ENCODE results near the gene MAP3K21.

Gene MAP3K21

DNA sequence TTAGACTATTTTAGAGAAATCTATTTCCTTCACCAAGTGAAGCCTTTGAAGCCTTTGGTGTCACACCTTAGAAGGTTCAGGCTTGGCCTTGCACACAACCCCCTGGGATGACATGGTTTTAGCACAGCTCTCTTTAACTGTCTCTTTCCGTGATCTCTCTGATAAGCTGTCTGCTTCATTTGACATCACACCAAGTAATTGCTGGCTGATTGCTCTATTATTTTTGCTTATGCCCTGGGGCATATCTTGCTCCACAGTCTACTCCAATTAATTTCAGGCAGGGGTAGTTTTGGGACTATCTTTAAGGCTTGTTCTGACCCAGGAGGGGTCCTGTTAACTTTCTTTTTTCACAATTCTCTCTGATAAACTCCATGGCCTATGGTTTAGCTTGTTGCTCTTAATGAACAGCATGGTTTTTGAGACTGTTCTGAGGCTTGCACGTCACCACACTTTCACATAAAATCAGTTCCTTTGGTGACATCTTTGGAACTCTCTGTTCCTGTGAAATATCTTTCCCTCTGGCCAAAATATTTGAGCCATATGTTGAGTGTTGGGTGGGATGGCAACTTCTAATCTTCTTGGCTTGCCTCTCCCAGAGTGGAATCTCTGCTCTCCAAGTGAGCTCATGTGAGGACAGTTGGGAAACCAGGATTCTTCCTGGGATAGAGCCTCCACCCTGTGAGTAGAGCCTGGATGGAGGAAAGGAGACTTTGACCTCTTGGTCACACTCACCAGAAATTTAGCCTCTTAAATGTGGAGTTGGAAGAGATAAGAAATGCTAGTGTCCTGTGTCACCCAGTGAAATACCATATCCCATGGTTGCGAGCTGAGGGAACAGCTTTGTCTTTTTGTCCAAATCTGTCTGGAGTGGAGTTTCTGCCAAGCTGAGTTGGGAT is 63.6 kb downstream of the MAP3K21 start:
- no peak for DNase-seq

DNA sequence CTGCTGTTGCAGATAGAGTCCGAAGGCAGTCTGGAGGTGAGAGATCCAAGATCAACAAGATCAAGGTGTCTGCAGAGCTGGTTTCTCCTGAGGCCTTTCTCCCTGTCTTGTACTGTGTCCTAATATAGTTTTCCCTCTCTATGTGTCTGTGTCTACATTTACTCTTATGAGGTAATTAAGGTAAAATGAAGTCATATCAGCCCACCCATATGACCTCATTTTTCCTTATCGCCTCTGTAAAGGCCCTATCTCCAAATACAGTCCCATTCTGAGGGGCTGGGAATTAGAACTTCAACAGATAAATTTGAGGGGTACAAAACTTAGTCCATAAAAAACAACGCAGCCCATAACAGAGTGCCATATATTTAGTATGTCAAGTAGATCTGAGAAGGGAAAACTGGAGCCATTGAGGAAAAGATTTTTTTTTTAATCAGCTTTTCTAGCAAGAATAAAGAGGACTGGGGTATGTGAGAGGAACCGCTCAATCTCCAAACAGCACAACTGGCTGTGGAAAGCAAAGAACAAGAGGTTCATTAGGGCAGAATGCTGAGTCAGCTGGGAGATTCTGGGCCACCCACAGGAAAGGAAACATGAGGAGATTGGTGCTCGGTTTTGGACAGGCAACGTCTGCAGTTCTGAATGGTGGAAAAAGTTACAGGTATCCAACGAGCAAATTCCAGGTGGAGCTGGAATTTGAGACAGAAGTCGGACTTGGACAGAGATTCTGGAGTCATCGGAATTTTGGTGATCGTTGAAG is 65.7 kb downstream of the MAP3K21 start:
- no peak for DNase-seq

DNA sequence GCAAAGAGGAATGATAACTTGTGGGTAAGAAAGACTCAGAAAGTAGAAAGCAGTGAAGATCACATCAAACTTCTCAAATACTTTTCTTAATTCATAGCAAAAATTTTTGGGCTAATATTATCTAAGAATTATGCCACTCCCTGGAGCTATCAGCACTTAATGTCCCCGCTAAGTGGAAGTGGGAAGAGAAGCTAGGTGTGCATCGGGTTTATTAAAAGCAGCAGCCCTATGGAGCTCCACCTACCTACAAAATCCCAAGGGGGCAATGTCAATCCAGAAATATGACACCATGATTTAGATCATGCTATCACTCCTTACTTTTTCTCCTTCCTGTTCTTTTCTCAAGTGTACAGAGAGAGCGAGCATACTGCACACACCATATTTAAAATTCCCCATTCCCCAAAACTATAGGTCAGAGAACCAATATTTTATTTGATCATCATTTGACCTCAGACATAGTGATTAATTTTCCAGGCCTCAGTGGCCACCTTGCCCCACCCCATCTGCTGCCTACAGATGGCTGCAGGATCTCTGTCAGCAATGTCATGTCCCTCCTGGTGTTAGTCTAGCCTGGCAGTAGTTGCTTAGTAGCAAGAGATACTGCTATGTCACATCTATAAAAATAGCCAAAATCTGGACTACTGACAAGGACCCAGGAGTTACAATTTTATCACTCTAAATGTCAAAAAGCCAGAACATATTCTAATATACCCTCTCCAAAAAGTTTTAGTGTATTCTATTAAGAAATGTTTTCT is 66.6 kb downstream of the MAP3K21 start:
- no peak for DNase-seq

DNA sequence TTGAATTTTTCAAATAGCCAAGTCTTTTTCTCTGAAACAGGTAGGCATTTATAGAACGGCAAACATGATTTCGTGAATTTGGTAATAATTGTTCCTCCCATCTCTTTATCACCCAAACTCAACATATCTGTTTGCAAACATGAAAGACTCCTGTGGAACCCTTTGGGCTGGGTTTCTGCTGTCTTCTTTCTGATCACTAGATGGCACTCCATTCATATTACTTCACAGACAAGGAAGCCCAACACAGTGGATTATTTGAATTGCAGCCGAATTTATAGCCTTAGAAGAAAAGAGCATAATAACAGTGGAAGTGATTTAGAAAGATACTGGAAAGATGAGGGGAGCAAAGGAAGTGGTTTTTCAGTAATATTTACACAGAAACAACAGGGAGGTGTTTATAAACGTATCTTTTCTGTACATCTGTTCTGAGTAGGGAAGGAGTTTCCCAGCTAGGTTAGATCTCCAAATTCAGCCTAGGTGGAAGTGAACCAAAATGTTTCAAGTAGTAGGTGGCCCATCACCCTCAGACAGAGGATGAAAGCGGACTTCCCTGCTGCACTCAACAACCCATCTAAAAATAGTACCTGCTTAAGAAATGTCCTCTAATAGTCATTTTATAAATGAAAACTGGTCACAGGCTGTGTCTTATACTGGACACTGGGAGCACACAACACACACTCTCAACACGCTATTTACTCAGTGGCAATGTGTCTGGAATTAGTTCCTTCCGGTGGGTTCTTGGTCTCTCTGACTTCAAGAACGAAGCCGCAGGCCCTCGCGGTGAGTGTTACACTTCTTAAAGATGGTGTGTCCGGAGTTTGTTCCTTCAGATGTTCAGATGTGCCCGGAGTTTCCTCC is 67.6 kb downstream of the MAP3K21 start:
- DNase-seq: peak; percentile 30

DNA sequence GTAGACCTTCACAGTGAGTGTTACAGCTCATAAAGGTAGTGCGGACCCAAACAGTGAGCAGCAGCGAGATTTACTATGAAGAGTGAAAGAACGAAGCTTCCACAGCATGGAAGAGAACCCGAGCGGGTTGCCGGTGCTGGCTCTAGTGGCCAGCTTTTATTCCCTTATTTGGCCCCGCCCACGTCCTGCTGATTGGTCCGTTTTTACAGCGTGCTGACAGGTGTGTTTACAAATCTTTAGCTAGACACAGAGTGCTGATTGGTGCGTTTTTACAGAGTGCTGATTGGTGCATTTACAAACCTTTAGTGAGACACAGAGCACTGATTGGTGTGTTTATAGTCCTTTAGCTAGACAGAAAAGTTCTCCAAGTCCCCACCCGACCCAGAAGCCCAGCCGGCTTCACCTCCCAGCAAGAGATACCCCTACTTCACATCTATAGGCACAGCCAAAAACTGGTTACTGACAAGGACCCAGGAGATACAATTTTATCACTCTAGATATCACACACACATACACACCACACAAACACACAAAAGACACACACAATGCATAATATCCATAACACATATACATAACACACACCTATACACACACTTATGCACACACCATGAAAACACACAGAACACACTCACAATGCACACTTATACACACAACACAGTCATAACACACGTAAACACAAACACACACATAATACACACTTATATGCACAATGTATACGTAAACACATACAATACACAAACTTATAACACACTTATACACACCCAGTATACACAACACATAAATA is 68.5 kb downstream of the MAP3K21 start:
- no peak for DNase-seq

DNA sequence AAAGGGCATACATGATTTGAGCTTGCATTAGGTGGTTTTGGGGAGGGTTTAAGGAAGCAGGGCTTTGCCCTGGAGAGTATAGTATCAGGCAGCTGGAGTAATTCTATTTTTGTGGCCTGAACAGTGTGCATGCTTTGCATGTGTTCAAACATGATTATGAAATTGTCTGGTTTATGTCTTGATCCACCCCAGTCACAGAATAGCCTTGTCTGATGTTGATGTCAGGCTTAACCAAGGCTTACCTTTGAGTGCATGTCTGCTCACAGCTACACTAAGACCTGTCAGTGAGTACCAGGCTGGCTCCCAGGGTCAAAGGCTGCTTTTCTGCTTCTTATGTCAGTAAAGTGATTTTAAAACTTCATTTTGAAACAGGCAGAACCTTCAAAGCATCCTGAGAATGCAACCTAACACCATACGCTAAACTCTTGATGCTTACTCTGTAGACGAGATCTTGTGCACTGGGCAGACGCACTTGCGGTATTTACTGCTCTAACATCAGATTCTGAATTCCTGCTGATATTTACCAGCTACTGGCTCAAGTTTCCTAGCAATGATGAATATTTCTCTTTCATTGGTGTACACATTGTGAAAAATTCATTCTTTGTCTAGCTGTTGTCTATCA is 78.9 kb downstream of the MAP3K21 start:
- no peak for DNase-seq

DNA sequence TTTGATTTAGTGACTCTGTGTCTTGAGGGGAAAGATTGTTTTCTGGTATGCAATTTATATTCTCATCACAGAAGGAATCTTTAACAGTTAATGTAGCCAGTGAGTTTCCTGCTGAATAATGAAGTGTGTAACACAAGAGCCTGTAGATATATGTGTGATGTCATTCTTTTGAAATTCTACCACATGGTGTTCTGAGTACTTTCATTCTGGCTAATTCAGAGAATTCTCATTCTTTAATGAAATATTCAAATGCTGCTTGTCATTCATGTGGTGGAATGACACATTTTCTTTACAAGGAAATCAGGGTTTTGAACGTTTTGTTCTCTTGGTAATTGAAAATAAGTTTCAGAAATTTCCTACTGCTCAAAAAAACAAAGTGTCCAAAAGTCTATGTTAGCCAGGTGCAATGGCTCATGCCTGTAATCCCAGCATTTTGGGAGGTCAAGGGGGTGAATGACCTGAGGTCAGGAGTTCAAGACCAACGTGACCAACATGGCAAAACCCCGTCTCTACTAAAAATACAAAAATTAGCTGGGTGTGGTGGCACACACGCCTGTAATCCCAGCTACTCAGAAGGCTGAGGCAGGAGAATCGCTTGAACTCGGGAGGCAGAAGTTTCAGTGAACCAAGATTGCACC is 79.6 kb downstream of the MAP3K21 start:
- DNase-seq: no peak

DNA sequence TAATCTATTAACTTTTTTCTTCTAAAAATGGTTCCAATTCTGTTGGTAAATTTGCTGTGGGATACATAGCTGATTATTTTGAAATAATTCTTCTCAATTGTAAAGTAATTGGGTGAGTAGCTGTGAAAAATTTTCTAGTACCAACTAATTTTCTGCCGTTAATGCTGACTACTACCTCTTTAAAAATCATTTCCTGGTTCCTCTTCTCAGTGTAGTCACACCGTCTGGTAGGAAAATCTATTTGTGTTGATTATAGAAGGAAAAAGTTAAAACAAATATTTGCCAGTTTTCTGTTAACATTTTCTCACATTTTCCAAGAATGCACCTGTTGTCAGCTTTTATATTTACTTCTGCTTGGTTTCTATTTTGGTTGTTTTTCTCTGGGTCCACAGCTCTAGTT is 82.0 kb downstream of the MAP3K21 start:
- DNase-seq: no peak

DNA sequence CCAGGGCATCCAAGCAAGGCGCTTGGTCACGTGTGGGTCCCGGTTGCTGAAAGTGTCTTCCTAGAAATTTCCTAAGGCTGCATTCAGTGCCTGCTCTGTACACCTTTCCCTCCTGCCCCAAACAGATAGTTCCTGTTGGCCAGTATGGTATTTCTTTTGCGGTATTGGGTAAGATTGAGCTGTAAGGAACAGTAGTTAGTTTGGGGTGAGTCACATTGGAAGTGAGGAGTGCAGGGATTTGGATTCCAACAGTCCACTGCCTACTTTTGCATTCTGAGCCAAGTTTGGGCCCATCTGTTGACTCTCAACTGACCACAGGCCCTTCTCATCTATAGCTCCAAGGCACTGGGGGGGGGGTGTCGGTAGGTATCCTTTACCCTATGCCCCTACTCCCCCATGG is 83.4 kb downstream of the MAP3K21 start:
- no peak for DNase-seq

DNA sequence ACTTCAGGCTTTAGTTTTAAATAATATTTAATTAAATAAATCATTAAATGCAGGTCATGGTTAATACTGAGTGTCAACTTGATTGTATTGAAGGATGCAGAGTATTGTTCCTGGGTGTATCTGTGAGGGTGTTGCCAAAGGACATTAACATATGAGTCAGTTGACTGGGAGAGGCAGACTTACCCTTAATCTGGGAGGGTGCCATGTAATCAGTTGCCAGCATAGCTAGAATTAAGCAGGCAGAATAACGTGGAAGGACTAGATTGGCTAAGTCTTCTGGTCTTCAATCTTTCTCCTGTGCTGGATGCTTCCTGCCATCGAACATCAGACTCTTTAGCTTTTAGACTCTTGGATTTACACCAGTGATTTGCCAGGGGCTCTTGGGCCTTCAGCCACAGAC is 85.3 kb downstream of the MAP3K21 start:
- DNase-seq: no peak

DNA sequence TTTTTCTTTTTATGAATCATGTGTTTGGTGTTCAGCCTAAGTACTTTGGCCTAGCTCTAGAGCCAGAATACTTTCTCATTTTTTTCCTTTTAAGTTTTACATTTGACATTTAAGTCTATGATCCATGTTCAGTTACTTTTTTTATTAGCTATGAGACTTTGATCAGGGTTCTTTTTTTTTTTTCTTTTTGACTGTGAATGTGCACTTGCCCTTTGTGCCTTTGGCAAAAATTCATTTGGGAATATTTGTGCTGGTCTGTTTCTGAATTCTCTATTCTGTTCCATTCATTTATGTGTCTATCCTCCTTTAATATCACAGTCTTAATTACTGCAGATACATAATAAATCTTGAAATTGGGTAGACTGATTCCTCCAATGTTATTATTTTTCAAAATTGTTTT is 93.8 kb downstream of the MAP3K21 start:
- DNase-seq: no peak

DNA sequence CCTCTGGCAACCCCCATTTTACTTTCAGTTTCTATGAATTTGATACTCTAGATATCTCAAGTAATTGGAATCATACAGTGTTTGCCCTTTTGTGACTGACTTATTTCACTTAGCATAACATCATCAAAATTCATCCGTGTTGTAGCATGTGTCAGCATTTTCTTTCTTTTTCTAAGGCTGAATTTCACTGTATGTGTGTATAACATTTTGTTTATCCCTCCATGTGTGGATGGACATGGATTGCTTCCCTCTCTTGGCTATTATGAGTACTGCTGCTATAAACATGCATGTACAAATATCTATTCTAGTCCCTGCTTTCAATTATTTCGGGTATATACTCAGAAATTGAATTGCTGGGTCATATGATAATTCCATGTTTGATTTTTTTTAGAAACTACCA is 97.3 kb downstream of the MAP3K21 start:
- no peak for DNase-seq

DNA sequence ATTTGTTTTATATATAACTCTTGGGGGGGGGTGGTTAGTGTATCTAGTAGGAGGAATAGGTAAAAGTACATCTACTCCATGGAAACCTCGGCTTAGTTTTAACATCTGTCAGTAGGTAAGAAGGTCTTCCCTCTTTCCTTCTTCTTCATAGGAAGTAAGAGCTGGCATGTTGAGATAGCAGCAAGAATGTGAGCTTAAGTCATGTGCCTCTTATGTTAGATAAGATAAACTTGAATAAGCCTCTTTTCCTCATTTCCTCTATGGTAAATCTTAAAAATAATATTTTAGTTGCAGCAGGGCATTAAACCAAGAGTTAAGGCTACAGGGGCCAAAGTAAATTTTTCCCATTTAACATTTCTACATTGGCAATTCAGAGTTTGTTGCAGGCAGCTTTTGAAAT is 100.4 kb downstream of the MAP3K21 start:
- no peak for DNase-seq

DNA sequence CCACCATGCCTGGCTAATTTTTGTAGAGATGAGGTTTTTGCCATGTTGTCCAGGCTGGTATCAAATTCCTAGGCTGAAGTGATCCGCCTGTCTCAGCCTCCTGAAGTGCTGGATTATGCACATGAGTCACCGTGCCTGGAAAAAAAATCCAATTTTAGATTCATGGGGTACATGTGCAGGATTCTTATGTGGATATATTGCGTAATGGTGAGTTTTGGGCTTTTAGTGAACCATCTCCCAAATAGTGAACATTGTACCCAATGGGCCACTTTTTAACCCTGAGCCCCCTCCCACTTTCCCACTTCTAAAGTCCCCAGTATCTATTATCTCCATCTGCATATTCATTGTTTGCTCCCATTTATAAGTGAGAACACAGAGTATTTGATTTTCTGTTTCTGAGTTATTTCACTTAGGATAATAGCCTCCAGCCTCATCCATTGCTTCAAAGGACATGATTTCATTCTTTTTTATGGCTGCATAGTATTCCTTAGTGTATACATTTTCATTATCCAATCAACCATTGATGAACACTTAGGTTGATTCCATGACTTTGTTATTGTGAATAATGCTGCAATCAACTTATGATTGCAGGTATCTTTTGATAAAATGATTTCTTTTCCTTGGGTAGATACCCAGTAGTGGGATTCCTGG is 104.4 kb downstream of the MAP3K21 start:
- no peak for DNase-seq

DNA sequence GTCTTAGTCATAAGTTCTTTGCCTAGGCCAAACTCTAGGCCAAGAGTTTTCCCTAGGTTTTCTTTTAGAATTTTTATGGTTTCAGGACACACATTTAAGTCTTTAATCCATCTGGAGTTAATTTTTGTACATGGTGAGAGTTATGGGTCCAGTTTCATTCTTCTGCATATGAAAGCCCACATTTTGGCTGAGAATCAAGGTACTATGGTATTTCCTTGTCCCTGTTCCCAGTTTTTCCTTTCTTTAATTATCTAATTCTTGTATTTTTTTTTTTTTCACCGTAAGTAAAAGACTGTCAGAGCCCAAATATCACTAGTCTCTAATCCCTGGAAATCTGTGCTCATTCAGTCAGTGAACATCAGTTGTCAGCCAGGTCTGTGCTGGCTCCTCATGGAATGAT is 105.4 kb downstream of the MAP3K21 start:
- no peak for DNase-seq

DNA sequence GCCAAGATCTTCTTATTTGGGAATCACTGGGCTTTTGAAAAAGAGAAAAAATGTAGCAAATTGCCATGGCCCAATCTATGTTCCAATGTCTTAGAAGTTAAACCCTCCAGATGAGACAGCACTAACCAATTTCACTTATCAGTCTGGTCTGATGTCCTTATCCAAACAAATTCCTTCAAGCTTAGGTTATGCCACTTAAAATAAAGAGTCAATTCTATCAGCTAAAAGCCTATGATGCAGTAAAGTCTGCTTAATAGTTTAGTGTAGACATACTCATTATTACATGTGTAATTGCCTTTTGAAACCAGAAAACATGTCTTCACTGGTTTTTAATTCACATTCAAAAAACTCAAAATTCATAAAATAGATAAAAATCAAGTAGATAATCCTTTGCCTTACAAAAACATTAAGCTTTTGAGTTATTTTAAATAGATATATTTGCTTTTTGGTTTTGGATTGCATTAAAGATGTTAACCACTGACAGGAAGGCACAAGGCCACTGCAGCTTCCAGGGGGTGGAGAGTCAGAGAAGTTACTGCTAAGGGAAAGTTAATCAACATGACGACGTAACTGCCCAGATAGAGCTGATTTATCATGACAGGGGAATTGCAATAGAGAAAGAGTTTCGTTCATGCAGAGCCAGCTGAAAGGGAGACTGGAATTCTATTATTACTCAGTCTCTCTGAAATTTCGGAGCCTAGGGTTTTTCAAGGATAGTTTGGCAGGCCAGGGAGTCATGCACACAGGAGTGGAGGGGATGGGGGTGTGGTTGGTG is 106.1 kb downstream of the MAP3K21 start:
- DNase-seq: no peak
